ENCODE measurements around the gene DNAL1.

Gene DNAL1

DNA sequence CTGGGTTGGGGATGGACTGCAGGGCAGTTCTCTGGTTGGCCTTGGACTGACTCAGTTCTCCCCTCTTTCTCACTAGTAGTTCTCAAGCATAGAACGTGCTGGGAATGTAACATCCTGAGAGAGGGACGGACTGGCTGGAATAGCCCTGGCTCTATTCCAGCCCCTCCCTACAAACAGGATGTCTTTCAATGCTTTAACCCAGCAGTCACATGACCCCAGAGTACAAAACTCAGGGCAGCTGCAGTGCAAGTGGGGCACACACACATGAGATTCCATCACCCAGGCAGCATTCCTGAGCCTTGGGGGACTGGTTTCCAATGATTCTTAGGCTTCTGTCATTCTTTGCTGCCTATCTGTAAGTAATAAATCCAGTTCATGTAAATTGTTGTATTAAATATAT is 34.1 kb upstream of the DNAL1 start:
- Histone ChIP-seq H3K9me3 (no peaks in the 10 kb centered on the region), H3K4me1 (peaks cover 0 to 17% (median 4%) of the 10 kb centered on the region in 4 donors), H3K4me3 (no peak overlapping the region), H3K27me3 (no peaks in the 10 kb centered on the region), H3K36me3 (no peaks in the 10 kb centered on the region), H3K27ac (no peak overlapping the region)
- TF ChIP-seq, protein P1, sequence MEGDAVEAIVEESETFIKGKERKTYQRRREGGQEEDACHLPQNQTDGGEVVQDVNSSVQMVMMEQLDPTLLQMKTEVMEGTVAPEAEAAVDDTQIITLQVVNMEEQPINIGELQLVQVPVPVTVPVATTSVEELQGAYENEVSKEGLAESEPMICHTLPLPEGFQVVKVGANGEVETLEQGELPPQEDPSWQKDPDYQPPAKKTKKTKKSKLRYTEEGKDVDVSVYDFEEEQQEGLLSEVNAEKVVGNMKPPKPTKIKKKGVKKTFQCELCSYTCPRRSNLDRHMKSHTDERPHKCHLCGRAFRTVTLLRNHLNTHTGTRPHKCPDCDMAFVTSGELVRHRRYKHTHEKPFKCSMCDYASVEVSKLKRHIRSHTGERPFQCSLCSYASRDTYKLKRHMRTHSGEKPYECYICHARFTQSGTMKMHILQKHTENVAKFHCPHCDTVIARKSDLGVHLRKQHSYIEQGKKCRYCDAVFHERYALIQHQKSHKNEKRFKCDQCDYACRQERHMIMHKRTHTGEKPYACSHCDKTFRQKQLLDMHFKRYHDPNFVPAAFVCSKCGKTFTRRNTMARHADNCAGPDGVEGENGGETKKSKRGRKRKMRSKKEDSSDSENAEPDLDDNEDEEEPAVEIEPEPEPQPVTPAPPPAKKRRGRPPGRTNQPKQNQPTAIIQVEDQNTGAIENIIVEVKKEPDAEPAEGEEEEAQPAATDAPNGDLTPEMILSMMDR (IDR thresholded peaks at IDR 0.05) = no peak
- DNase-seq = no peak
- intact Hi-C loops (cut with DNase I; ENCODE audit: low total_unique reads) = no loop called here

DNA sequence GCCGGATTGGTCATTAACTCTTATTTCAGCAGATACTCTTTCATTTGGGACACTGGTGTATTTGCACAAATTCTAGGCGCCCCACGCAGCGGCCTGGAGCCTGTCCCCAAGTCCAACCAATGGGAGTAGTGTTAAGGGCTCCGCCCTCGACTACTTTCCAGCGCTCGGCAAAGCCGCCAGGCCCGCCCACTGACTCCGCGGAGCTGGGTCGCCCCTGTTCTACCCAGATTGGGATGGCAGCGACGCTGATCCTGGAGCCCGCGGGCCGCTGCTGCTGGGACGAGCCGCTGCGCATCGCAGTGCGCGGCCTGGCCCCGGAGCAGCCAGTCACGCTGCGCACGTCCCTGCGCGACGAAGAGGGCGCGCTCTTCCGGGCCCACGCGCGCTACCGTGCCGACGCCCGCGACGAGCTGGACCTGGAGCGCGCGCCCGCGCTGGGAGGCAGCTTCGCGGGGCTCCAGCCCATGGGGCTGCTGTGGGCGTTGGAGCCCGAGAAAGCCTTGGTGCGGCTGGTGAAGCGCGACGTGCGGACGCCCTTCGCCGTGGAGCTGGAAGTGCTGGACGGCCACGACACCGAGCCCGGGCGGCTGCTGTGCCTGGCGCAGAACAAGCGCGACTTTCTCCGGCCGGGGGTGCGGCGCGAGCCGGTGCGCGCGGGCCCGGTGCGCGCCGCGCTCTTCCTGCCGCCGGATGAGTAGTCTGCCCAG is 32.3 kb upstream of the DNAL1 start, which contains the start of gene ACOT6:
ACOT6 (plus strand) TSS at position 179 of the 707 bp plus-strand sequence; CDS start at position 234, 55 bp downstream.
- TF ChIP-seq, protein P1 (IDR thresholded peaks at IDR 0.05) = no peak
- peaks cover 0 to 17% (median 4%) of the 10 kb centered on the region in 4 donors for H3K4me1 ChIP-seq
- peak within 1 kb of the TSS; percentile 64 to 71 for H3K4me3 ChIP-seq
- no peaks in the 10 kb centered on the region for H3K27me3 ChIP-seq
- peak within 1 kb of the TSS; percentile 83 to 90 for H3K27ac ChIP-seq
- DNase-seq = peak; percentile 69 to 88
- H3K36me3 ChIP-seq = no peaks in the 10 kb centered on the region
- intact Hi-C loops (cut with DNase I; ENCODE audit: low total_unique reads) = no loop called here
- no peaks in the 10 kb centered on the region for H3K9me3 ChIP-seq

DNA sequence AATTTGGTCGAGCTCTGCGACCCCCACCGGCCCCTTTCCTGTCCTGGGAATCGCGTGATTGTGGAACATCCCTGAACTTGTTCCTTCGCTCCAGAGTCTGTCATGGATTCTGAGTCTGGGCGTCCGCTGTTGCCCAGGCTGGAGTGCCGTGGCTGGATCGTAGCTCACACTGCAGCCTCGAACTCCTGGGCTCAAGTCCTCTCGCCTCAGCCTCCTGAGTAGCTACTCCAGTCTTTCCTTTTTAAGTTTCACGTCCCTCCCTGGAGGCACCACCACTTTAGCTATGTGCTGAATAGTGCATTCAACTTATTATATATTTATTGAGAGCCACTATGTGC is 31.8 kb upstream of the DNAL1 start:
- DNase-seq = no peak
- TF ChIP-seq, protein P1 (IDR thresholded peaks at IDR 0.05) = no peak
- intact Hi-C loops (cut with DNase I; ENCODE audit: low total_unique reads) = no loop called here

DNA sequence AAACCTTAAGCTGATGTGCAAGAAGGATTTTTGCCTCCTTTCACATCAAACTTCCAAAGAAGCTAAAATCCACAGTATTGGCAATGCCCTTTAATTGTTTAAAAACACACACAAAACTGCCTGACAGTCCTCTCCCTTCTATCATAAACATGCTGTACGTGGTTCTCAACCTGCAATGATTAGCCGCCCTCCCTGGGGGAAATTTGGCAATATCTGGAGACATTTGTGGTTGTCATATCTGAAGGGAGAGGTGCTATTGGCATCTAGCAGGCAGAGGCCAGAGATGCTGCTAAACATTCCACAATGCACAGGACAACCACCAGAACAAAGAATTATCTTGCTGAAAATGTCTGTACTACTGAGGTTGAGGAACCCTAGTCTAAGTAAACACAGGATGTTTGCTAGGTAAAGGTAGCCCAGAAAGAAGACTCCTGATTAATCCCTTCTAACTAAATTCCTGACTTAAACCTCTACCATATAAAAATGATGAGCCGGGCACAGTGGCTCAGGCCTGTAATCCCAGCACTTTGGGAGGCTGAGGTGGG is 31.3 kb upstream of the DNAL1 start:
- TF ChIP-seq, protein P1 (IDR thresholded peaks at IDR 0.05) = no peak
- Histone ChIP-seq H3K27ac (peak overlapping the region; percentile 83 to 90), H3K9me3 (no peaks in the 10 kb centered on the region), H3K36me3 (no peaks in the 10 kb centered on the region), H3K4me3 (peak overlapping the region; percentile 64 to 71), H3K27me3 (no peaks in the 10 kb centered on the region), H3K4me1 (peaks cover 0 to 17% (median 4%) of the 10 kb centered on the region in 4 donors)
- intact Hi-C loops (cut with DNase I; ENCODE audit: low total_unique reads) = no loop called here
- DNase-seq = no peak

More for the DNA sequence above, 31.8 kb upstream of the DNAL1 start:
- peak overlapping the region; percentile 83 to 90 for H3K27ac ChIP-seq
- no peaks in the 10 kb centered on the region for H3K36me3 ChIP-seq
- H3K4me3 ChIP-seq = peak overlapping the region; percentile 64 to 71
- H3K9me3 ChIP-seq = no peaks in the 10 kb centered on the region
- no peaks in the 10 kb centered on the region for H3K27me3 ChIP-seq
- peaks cover 0 to 17% (median 4%) of the 10 kb centered on the region in 4 donors for H3K4me1 ChIP-seq

DNA sequence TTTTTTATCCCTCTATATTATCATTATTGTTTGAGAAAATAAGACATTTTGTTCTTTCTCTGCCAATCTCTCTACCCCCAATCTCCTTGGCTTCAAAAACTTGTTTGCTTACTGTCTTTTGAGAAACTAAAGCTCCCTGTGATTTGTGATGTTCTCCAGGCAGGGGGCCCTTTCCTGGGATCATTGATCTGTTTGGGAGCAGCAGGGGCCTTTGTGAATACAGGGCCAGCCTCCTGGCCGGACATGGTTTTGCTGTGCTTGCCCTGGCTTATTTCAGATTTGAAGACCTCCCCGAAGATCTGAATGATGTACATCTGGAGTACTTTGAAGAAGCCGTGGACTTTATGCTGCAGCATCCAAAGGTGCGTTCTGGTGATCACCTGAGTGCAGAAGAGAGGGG is 28.0 kb upstream of the DNAL1 start:
- Histone ChIP-seq H3K27me3 (no peaks in the 10 kb centered on the region), H3K9me3 (no peaks in the 10 kb centered on the region), H3K4me3 (no peak overlapping the region), H3K4me1 (peaks cover 0 to 16% (median 4%) of the 10 kb centered on the region in 4 donors), H3K36me3 (no peaks in the 10 kb centered on the region), H3K27ac (no peak overlapping the region)
- DNase-seq = no peak
- TF ChIP-seq, protein P1 (IDR thresholded peaks at IDR 0.05) = no peak
- intact Hi-C loops (cut with DNase I; ENCODE audit: low total_unique reads) = no loop called here

All from tibial artery (tissue), 4 donors.